ENCODE results near the gene SUSD4.

SUSD4 gene

DNA sequence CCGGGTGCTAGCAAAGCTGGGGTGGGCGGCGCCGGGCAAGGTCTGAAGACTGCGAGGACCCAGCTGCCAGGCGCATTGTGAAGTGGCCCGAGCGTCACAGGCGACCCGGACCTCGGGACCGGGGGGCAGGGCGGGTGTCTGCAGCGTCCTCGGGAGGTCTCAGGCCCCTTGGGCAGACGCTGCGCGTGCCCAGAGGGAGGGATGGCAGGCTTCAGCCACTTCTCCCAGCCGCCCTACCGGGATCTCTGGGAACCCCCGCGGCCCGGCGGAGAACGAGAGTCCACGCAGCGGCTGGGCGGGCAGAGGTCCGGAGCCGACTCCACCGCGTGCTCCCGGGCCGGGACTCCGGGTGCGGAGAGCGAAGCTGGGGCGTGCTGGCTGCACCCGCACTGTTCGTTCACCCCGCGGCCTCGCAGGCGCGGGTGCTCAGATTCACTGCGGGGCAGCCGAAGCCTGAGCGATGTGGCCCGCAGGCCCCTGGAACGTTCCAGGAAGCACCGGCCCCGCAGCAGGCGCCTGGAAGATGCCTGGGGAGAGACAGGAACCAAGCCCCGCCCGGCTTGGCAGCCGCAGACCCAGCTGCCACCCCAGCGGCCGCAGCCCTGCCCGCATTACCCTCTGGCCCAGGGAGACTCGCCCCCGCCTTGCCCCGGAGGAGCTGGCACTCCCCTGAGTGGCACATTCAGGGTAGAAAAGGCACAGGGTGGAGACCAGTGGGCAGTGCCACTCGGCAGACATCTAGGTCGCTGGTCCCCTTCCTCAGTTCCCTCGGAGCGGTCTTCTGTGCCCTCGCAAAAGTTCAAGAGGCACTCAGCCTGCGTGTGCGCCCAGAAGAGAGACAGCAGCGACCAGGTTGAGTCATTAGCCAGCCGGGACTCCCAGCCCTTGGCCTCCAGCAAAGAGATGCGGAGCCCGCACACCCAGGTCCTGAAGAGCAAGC lies 29.6 kb upstream of the SUSD4 start, which contains the start of gene CCDC185:
TSS of gene CCDC185 (plus strand) at position 141 of the 940 bp plus-strand sequence. CDS start at position 202, 61 bp downstream.
- Histone ChIP-seq H3K9ac (no peak within 1 kb of the TSS), H3K4me3 (IDR thresholded peaks at IDR 0.05; ENCODE audit: insufficient read depth, low read depth, low read length) (no peak within 1 kb of the TSS)
- TF ChIP-seq, protein P1, sequence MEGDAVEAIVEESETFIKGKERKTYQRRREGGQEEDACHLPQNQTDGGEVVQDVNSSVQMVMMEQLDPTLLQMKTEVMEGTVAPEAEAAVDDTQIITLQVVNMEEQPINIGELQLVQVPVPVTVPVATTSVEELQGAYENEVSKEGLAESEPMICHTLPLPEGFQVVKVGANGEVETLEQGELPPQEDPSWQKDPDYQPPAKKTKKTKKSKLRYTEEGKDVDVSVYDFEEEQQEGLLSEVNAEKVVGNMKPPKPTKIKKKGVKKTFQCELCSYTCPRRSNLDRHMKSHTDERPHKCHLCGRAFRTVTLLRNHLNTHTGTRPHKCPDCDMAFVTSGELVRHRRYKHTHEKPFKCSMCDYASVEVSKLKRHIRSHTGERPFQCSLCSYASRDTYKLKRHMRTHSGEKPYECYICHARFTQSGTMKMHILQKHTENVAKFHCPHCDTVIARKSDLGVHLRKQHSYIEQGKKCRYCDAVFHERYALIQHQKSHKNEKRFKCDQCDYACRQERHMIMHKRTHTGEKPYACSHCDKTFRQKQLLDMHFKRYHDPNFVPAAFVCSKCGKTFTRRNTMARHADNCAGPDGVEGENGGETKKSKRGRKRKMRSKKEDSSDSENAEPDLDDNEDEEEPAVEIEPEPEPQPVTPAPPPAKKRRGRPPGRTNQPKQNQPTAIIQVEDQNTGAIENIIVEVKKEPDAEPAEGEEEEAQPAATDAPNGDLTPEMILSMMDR (conservative IDR thresholded peaks at IDR 0.05; ENCODE audit: low read depth, low read length): no peak

DNA sequence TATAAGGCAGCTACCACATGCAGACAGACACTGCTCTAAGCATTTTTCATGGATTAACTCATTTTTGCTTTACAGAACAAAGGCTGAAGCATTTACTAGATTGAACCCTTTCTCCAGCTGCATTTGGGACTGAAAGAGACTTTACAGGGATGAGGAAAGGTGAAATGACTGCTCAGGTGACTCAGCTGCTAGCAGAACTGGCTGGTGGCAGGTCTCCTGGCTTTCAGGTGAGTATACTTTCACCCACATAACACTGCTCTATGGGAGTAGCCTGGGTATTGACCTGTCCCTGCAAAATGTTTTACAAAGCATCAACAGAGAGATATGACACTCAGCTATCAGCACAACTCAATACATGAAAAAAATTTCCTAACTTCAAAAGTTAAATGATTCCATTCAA lies 26.6 kb upstream of the SUSD4 start:
- Histone ChIP-seq H3K79me2 (ENCODE audit: insufficient read depth, low read depth) (no peaks in the 10 kb centered on the region), H3K36me3 (ENCODE audit: insufficient read depth) (no peaks in the 10 kb centered on the region), H3K4me2 (no peak overlapping the region), H2AFZ (ENCODE audit: low read depth) (no peak overlapping the region), H3K4me3 (IDR thresholded peaks at IDR 0.05; ENCODE audit: insufficient read depth, low read depth, low read length) (no peak overlapping the region), H4K20me1 (ENCODE audit: insufficient read depth) (no peaks in the 10 kb centered on the region), H3K27me3 (ENCODE audit: insufficient read depth, low read depth) (no peaks in the 10 kb centered on the region), H3K9ac (no peak overlapping the region), H3K4me1 (ENCODE audit: low read depth, poor library complexity, severe bottlenecking) (no peaks in the 10 kb centered on the region), H3K27ac (no peak overlapping the region)
- TF ChIP-seq, protein P1 (conservative IDR thresholded peaks at IDR 0.05; ENCODE audit: low read depth, low read length): no peak

More for the DNA sequence above, 29.6 kb upstream of the SUSD4 start, which contains the start of gene CCDC185:
- Histone ChIP-seq H4K20me1 (ENCODE audit: insufficient read depth) (no peaks in the 10 kb centered on the region), H3K4me1 (ENCODE audit: low read depth, poor library complexity, severe bottlenecking) (no peaks in the 10 kb centered on the region), H3K79me2 (ENCODE audit: insufficient read depth, low read depth) (no peaks in the 10 kb centered on the region), H3K27ac (no peak within 1 kb of the TSS), H3K36me3 (ENCODE audit: insufficient read depth) (no peaks in the 10 kb centered on the region), H2AFZ (ENCODE audit: low read depth) (no peak within 1 kb of the TSS), H3K4me2 (no peak within 1 kb of the TSS), H3K27me3 (ENCODE audit: insufficient read depth, low read depth) (no peaks in the 10 kb centered on the region)

DNA sequence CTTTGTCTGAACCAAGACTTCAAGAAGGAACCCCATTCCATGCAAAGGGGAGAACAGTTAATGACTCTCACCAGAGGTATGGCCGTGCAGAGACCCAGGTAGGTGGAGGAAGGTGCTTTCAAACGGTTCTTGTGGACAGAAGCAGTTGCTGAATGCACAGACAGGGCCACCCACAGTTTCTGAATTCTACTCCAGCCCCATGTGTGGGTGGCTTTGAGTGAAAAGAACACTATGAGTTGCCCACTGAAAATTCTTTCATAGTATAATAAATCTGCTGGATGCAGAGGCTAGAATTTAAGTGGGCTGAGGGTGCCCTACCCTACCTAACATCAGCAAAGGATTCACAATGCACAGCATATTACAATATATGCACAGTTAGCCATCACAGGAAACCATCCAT lies 22.0 kb upstream of the SUSD4 start:
- no peaks in the 10 kb centered on the region for H3K79me2 ChIP-seq (ENCODE audit: insufficient read depth, low read depth)
- no peaks in the 10 kb centered on the region for H3K36me3 ChIP-seq (ENCODE audit: insufficient read depth)
- H4K20me1 ChIP-seq (ENCODE audit: insufficient read depth): no peaks in the 10 kb centered on the region
- no peaks in the 10 kb centered on the region for H3K27me3 ChIP-seq (ENCODE audit: insufficient read depth, low read depth)
- no peak overlapping the region for H3K4me2 ChIP-seq
- no peak overlapping the region for H3K27ac ChIP-seq
- H3K9ac ChIP-seq: no peak overlapping the region
- H2AFZ ChIP-seq (ENCODE audit: low read depth): no peak overlapping the region
- H3K4me1 ChIP-seq (ENCODE audit: low read depth, poor library complexity, severe bottlenecking): no peaks in the 10 kb centered on the region
- TF ChIP-seq, protein P1 (conservative IDR thresholded peaks at IDR 0.05; ENCODE audit: low read depth, low read length): no peak
- no peak overlapping the region for H3K4me3 ChIP-seq (IDR thresholded peaks at IDR 0.05; ENCODE audit: insufficient read depth, low read depth, low read length)

DNA sequence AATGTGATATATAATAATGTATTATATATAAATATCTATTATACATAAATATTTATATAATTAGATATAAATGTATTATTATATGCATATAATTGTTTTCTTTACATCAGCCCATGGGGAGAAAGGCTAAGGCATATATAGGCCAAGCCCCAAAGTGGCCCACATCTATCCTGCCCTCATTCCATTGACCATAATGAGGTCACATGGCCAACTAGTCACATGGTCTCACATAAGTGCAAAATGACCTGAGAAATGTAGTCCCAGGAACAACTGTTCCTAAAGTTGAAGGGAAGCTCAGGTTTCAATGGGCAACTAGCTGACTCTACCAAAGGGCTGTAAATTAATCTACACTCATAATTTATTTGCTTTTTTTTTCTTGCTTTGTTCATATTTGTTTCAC lies 14.8 kb upstream of the SUSD4 start:
- Histone ChIP-seq H3K9ac (no peak overlapping the region), H3K4me3 (IDR thresholded peaks at IDR 0.05; ENCODE audit: insufficient read depth, low read depth, low read length) (no peak overlapping the region), H4K20me1 (ENCODE audit: insufficient read depth) (no peaks in the 10 kb centered on the region), H3K27ac (no peak overlapping the region), H3K4me2 (no peak overlapping the region), H3K36me3 (ENCODE audit: insufficient read depth) (no peaks in the 10 kb centered on the region), H2AFZ (ENCODE audit: low read depth) (no peak overlapping the region), H3K79me2 (ENCODE audit: insufficient read depth, low read depth) (no peaks in the 10 kb centered on the region), H3K27me3 (ENCODE audit: insufficient read depth, low read depth) (no peaks in the 10 kb centered on the region), H3K4me1 (ENCODE audit: low read depth, poor library complexity, severe bottlenecking) (no peaks in the 10 kb centered on the region)
- TF ChIP-seq, protein P1 (conservative IDR thresholded peaks at IDR 0.05; ENCODE audit: low read depth, low read length): no peak
